HEK293 (cell line): ENCODE measurements around the gene ITIH1.

ENCODE experiments used
- CTCF ChIA-PET: fragments of 350-600 bp; formaldehyde crosslinking; extraction: SDS; loops from one replicate; lab custom pipeline; 2021; ENCODE audit warnings: antibody characterized with exemption; lab: Yijun Ruan, JAX
- POLR2A ChIA-PET: fragments of 300-600 bp; formaldehyde crosslinking; extraction: SDS; loops from one replicate; lab custom pipeline; 2020; ENCODE audit warnings: antibody characterized with exemption, inconsistent platforms; lab: Yijun Ruan, JAX
- H3K27ac ChIP-seq: fragments of 200-500 bp; sonication (Bioruptor generic); 2 replicates; pipeline ENCODE4 v1.5.1; 2014; ENCODE audit warnings: low read depth, low read length, control low read depth, inconsistent platforms; ENCODE audit errors: extremely low read depth
- H3K36me3 ChIP-seq, 2 experiments: fragments of 200-500 bp in 1 of 2; sonication (Bioruptor generic) in 1 of 2; 1 replicate in 1 of 2; 2 replicates in 1 of 2; pipeline ENCODE4 v1.5.1; 2014 to 2017; ENCODE audit warnings: inconsistent platforms in 2 of 2, low read length in 2 of 2; ENCODE audit not compliant: control insufficient read depth in 2 of 2, insufficient read depth in 1 of 2
- H3K4me1 ChIP-seq: fragments of 200-500 bp; sonication (Bioruptor generic); 2 replicates; pipeline ENCODE4 v1.5.1; 2014; ENCODE audit warnings: mild to moderate bottlenecking, low read length, inconsistent platforms; ENCODE audit not compliant: control insufficient read depth, insufficient read depth
- H3K4me3 ChIP-seq: 2 replicates; pipeline ENCODE4 v1.5.1; 2011; ENCODE audit warnings: low read depth, mild to moderate bottlenecking, control low read depth, low read length, moderate library complexity
- H3K9me3 ChIP-seq: fragments of 200-500 bp; sonication (Bioruptor generic); 2 replicates; pipeline ENCODE4 v1.5.1; 2014; ENCODE audit warnings: low read depth, low read length, inconsistent platforms; ENCODE audit not compliant: control insufficient read depth, insufficient read depth
- KLF1 ChIP-seq: fragments of 450-650 bp; formaldehyde crosslinking; IDR thresholded peaks from 2 replicates; pipeline ENCODE4 v1.5.1; 2016; ENCODE audit warnings: missing biosample characterization, missing genetic modification characterization
- KLF8 ChIP-seq: fragments of 450-650 bp; formaldehyde crosslinking; IDR thresholded peaks from 2 replicates; pipeline ENCODE4 v1.5.1; 2016; ENCODE audit warnings: missing biosample characterization, missing genetic modification characterization
- ZBTB7A ChIP-seq: fragments of 450-650 bp; formaldehyde crosslinking; IDR thresholded peaks from 2 replicates; pipeline ENCODE4 v1.5.1; 2016; ENCODE audit warnings: low read depth, missing biosample characterization, missing genetic modification characterization
- ZBTB8A ChIP-seq: fragments of 450-650 bp; formaldehyde crosslinking; IDR thresholded peaks from 2 replicates; pipeline ENCODE4 v1.5.1; 2016; ENCODE audit warnings: missing biosample characterization, missing genetic modification characterization
- ZNF140 ChIP-seq: fragments of 450-650 bp; formaldehyde crosslinking; IDR thresholded peaks from 2 replicates; pipeline ENCODE4 v1.5.1; 2016; ENCODE audit warnings: missing biosample characterization, missing genetic modification characterization
- ZNF174 ChIP-seq: fragments of 450-650 bp; formaldehyde crosslinking; IDR thresholded peaks from 2 replicates; pipeline ENCODE4 v1.5.0; 2017; ENCODE audit warnings: missing biosample characterization, mild to moderate bottlenecking, missing genetic modification characterization
- ZNF221 ChIP-seq: fragments of 450-650 bp; formaldehyde crosslinking; IDR thresholded peaks from 2 replicates; pipeline ENCODE4 v1.5.1; 2017; ENCODE audit warnings: missing biosample characterization, missing genetic modification characterization, borderline replicate concordance
- ZNF239 ChIP-seq: fragments of 450-650 bp; formaldehyde crosslinking; IDR thresholded peaks from 2 replicates; pipeline ENCODE4 v1.5.1; 2016; ENCODE audit warnings: missing biosample characterization, missing genetic modification characterization
- ZNF248 ChIP-seq: fragments of 450-650 bp; formaldehyde crosslinking; IDR thresholded peaks from 2 replicates; pipeline ENCODE4 v1.5.1; 2017; ENCODE audit warnings: missing biosample characterization, missing genetic modification characterization
- ZNF473 ChIP-seq: fragments of 450-650 bp; formaldehyde crosslinking; IDR thresholded peaks from 2 replicates; pipeline ENCODE4 v1.5.1; 2017; ENCODE audit warnings: missing biosample characterization, missing genetic modification characterization
- ZNF670 ChIP-seq: fragments of 450-650 bp; formaldehyde crosslinking; IDR thresholded peaks from 2 replicates; pipeline ENCODE4 v1.5.1; 2016; ENCODE audit warnings: missing biosample characterization, missing genetic modification characterization, low read depth
- ZNF830 ChIP-seq: fragments of 450-650 bp; IDR thresholded peaks from 2 replicates; pipeline ENCODE4 v1.5.0; 2018; ENCODE audit warnings: missing biosample characterization, missing genetic modification characterization, low read depth, mild to moderate bottlenecking, moderate library complexity
- TF ChIP-seq, protein P1 (sequence below): fragments of 450-650 bp; formaldehyde crosslinking; IDR thresholded peaks from 2 replicates; pipeline ENCODE4 v1.5.0; 2017; ENCODE audit warnings: missing biosample characterization, missing genetic modification characterization, borderline replicate concordance
- TF ChIP-seq, protein P2 (sequence below): fragments of 450-650 bp; formaldehyde crosslinking; IDR thresholded peaks from 2 replicates; pipeline ENCODE4 v1.5.1; 2016; ENCODE audit warnings: missing biosample characterization, missing genetic modification characterization
- TF ChIP-seq, protein P3 (sequence below): fragments of 450-650 bp; formaldehyde crosslinking; IDR thresholded peaks from 2 replicates; pipeline ENCODE4 v1.5.1; 2016; ENCODE audit warnings: missing biosample characterization, missing genetic modification characterization
- TF ChIP-seq, protein P4 (sequence below): fragments of 450-650 bp; formaldehyde crosslinking; conservative IDR thresholded peaks from 2 replicates; pipeline ENCODE4 v1.5.1; 2016; ENCODE audit warnings: low read depth, missing biosample characterization, missing genetic modification characterization

ITIH1 gene

DNA sequence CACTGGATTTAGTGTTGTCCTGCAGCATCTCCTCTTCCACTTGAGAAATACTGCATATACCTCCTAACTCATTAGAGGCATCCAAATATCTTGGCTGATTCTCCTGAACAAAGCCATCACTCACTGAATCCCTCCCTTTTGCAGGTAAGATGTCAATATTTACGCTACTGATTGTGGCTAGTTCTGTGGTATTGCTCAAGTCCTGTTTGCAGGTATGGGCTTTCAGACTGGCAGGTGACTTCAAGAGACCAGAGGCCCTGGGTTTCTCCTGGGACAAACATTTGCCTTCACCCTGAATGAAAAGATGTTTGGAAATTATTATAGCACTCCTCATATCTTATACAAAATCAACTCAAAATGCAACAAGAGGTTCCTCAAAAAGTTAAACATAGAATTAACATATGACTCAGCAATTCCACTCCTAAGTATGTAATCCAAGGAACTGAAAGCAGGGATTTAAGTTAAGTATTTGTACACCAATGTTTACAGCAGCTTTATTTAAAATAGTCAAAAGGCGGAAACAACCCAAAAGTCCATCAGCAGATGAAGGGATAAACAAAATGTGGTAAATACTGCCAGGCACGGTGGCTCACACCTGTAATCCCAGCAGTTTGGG is 25.2 kb upstream of the ITIH1 start:
- H3K27ac ChIP-seq = no peak overlapping the region
- no peaks in the 10 kb centered on the region for H3K4me1 ChIP-seq
- CTCF ChIA-PET = no interaction called here

DNA sequence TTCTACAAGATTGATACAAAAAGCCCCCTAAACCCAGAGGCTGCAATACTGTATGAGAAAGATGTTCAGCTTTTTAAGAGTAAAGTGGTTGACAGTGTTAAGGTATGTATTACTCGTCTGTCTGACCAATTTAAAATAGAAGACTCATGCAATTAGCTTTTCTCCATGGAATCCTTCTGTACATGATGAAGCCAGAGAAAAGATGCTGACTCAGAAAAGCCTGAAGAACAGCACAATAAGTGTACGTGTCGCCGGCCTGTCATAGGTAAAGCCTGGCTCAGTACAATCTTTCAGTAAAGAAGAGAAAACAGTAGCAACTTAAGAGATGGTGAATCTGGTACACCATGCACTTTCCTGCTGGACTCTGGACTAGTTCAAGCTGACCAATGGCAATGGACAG is 23.0 kb upstream of the ITIH1 start:
- Histone ChIP-seq H3K4me3 (no peak overlapping the region), H3K9me3 (no peaks in the 10 kb centered on the region), H3K36me3 (peaks cover 37 to 89% of the 10 kb centered on the region in 2 experiments), H3K4me1 (no peaks in the 10 kb centered on the region), H3K27ac (no peak overlapping the region)
- TF ChIP-seq, protein P1, sequence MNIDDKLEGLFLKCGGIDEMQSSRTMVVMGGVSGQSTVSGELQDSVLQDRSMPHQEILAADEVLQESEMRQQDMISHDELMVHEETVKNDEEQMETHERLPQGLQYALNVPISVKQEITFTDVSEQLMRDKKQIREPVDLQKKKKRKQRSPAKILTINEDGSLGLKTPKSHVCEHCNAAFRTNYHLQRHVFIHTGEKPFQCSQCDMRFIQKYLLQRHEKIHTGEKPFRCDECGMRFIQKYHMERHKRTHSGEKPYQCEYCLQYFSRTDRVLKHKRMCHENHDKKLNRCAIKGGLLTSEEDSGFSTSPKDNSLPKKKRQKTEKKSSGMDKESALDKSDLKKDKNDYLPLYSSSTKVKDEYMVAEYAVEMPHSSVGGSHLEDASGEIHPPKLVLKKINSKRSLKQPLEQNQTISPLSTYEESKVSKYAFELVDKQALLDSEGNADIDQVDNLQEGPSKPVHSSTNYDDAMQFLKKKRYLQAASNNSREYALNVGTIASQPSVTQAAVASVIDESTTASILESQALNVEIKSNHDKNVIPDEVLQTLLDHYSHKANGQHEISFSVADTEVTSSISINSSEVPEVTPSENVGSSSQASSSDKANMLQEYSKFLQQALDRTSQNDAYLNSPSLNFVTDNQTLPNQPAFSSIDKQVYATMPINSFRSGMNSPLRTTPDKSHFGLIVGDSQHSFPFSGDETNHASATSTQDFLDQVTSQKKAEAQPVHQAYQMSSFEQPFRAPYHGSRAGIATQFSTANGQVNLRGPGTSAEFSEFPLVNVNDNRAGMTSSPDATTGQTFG = no peak
- TF ChIP-seq ZNF174 (no peak), ZBTB8A (no peak), ZBTB7A (tag by site-specific recombination) (no peak), ZNF248 (tag by site-specific recombination) (no peak), ZNF473 (tag by site-specific recombination) (no peak), ZNF670 (tag by site-specific recombination) (no peak), ZNF221 (tag by site-specific recombination) (no peak), KLF8 (tag by site-specific recombination) (no peak), ZNF140 (no peak), KLF1 (tag by site-specific recombination) (no peak), ZNF239 (tag by site-specific recombination) (no peak)
- TF ChIP-seq, protein P2, sequence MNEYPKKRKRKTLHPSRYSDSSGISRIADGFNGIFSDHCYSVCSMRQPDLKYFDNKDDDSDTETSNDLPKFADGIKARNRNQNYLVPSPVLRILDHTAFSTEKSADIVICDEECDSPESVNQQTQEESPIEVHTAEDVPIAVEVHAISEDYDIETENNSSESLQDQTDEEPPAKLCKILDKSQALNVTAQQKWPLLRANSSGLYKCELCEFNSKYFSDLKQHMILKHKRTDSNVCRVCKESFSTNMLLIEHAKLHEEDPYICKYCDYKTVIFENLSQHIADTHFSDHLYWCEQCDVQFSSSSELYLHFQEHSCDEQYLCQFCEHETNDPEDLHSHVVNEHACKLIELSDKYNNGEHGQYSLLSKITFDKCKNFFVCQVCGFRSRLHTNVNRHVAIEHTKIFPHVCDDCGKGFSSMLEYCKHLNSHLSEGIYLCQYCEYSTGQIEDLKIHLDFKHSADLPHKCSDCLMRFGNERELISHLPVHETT (tag by site-specific recombination) = no peak
- TF ChIP-seq, protein P3, sequence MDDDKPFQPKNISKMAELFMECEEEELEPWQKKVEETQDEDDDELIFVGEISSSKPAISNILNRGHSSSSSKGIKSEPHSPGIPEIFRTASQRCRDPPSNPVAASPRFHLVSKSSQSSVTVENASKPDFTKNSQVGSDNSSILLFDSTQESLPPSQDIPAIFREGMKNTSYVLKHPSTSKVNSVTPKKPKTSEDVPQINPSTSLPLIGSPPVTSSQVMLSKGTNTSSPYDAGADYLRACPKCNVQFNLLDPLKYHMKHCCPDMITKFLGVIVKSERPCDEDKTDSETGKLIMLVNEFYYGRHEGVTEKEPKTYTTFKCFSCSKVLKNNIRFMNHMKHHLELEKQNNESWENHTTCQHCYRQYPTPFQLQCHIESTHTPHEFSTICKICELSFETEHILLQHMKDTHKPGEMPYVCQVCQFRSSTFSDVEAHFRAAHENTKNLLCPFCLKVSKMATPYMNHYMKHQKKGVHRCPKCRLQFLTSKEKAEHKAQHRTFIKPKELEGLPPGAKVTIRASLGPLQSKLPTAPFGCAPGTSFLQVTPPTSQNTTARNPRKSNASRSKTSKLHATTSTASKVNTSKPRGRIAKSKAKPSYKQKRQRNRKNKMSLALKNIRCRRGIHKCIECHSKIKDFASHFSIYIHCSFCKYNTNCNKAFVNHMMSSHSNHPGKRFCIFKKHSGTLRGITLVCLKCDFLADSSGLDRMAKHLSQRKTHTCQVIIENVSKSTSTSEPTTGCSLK (tag by site-specific recombination) = no peak
- TF ChIP-seq, protein P4, sequence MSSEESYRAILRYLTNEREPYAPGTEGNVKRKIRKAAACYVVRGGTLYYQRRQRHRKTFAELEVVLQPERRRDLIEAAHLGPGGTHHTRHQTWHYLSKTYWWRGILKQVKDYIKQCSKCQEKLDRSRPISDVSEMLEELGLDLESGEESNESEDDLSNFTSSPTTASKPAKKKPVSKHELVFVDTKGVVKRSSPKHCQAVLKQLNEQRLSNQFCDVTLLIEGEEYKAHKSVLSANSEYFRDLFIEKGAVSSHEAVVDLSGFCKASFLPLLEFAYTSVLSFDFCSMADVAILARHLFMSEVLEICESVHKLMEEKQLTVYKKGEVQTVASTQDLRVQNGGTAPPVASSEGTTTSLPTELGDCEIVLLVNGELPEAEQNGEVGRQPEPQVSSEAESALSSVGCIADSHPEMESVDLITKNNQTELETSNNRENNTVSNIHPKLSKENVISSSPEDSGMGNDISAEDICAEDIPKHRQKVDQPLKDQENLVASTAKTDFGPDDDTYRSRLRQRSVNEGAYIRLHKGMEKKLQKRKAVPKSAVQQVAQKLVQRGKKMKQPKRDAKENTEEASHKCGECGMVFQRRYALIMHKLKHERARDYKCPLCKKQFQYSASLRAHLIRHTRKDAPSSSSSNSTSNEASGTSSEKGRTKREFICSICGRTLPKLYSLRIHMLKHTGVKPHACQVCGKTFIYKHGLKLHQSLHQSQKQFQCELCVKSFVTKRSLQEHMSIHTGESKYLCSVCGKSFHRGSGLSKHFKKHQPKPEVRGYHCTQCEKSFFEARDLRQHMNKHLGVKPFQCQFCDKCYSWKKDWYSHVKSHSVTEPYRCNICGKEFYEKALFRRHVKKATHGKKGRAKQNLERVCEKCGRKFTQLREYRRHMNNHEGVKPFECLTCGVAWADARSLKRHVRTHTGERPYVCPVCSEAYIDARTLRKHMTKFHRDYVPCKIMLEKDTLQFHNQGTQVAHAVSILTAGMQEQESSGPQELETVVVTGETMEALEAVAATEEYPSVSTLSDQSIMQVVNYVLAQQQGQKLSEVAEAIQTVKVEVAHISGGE (tag by site-specific recombination) = no peak
- ChIA-PET POLR2A (no interaction called here), CTCF (interaction anchor here (1.0 kb wide), 1 partner anchor 66 kb away, joined by 3 read pairs; no protein-coding TSS in a partner anchor)

More for the DNA sequence above, 25.2 kb upstream of the ITIH1 start:
- no peak for TF ChIP-seq ZNF221 (tag by site-specific recombination)
- no peak for TF ChIP-seq ZNF830 (tag by site-specific recombination)
- Histone ChIP-seq H3K9me3 (no peaks in the 10 kb centered on the region), H3K4me3 (no peak overlapping the region), H3K36me3 (peaks cover 45 to 85% of the 10 kb centered on the region in 2 experiments)
- POLR2A ChIA-PET = no interaction called here
